Right hindlimb (tissue), 1 donor: ENCODE measurements around the gene KCNN2.

Source experiments
- DNase-seq: peaks from one replicate; pipeline ENCODE4 v3.0.0-alpha.2; 2018

The KCNN2 gene

DNA sequence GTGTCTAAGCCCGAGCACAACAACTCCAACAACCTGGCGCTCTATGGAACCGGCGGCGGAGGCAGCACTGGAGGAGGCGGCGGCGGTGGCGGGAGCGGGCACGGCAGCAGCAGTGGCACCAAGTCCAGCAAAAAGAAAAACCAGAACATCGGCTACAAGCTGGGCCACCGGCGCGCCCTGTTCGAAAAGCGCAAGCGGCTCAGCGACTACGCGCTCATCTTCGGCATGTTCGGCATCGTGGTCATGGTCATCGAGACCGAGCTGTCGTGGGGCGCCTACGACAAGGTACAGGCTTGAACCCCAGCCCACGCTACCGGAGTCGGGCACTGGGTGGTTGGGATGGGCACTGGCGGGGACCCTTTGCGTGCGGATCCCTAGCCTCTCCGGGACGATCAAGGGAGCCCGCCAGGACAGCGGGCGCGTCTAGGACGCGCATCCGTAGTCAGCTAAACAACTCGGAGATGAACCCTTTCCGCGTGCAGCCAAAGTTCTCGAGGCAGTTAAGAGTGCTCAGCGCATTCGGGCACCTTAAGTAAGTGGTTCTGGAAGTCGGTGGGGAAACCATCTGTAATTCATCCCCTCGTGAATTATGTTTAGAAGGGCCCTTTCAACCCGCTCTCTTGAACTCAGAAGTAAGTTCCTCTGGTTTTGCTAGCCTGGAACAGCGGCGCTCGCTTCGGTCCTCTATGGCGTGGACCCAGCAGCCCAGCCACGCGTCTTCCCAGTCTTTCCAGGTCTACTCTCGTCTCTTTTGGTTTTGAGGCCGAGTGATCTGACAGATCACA is 1.3 kb downstream of the KCNN2 start:
- DNase-seq = peak; percentile 18

- DNase-seq = no peak
These were observed 2.0 kb downstream of the KCNN2 start for GRCh38 chr5:114363837-114364236.

- DNase-seq = no peak
These were observed 5.2 kb downstream of the KCNN2 start for GRCh38 chr5:114367029-114367428.

DNA sequence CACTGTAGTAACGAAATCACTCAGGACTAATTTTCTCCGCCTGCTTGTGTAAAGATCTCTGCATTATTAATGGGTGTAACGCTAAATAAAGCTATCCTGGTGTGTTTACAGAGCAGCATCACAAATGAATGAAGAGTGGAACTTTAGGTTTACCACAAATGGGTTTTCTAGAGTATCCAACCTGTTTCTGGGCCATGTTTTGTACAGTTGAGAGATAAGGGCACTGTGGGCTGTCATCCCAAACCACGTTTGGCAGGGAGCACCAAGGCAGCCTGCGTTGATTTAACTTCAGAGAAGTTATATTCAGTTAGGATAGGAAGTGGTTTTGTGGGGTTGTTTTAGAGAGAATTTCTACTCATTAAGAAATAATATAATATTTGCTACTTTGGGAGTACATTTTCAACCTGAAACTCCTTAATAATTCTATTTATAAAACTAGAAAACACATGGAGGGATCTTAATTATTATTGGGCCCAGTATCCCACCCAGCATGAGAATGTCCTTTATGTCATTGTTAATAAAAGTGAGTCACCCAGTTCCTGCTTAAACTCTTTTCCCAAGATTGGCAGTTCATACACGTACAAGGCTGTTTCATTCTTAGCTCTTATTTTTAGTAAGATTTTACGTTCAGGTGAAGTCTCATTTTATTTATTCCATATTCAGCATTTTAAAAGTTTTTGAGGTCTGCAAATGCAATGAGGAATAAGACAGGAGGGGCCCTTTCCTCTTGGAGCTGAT is 8.0 kb downstream of the KCNN2 start:
- no peak for DNase-seq

- DNase-seq = no peak
These were observed 15.4 kb downstream of the KCNN2 start for GRCh38 chr5:114377050-114377844.

DNA sequence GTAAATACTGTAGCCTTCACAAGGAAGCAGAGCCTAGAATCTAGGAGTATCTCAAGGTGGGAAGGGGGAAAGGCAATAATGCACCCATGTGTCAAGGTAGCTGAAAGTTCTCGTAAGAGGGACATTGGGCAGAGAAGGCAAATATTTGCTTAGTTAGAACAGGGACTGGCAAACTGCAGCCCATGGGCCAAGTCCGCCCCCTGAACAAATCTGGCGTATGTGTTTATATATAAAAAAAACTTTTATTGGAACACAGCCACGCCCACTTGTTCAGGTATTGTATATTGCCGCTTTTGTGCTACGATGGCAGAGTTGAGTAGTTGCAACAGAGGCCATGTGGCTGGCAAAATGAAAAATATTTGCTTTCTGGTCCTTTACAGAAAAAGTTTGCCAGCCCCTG is 16.1 kb downstream of the KCNN2 start:
- DNase-seq = no peak

DNA sequence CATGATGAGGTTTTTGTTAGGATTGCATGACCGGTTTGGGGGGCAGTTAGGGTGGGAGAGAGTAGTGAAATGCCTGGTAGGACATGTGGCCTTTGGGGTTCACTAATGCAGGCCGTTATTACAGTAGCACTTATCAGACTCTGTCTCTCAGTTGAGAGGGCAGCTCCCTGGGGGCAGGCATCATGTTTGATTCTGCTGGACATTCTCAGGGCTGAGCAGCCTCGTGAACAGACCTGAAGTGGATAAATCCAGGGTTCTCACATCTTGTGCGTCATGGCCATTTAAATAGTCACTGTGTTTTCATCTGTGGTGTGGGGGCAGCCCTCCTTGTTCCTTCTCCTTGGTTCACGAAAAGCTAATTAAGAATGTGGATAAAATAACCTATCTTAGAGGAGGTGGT is 18.9 kb downstream of the KCNN2 start:
- DNase-seq = no peak

GRCh38 chr5:114387433-114387832 is 25.6 kb downstream of the KCNN2 start:
- no peak for DNase-seq

DNA sequence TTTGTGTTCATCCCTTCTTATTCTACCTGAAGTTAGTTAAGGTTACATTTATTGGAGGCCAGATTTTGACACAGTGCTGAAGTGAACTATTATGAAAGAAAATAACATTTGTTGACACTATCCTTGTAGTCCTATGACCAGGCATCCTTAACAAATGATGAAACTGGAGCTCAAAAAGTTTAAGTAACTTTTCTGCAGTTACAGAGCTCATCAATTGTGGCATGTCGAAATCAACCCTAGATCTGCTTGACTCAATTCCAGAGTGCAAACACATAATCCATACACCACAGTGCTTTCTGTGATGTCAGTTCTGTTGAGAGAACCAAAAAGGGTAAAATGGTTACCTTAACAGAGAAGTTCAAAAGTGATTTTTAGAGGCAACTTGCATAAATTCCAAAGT is 28.6 kb downstream of the KCNN2 start:
- DNase-seq = no peak

DNA sequence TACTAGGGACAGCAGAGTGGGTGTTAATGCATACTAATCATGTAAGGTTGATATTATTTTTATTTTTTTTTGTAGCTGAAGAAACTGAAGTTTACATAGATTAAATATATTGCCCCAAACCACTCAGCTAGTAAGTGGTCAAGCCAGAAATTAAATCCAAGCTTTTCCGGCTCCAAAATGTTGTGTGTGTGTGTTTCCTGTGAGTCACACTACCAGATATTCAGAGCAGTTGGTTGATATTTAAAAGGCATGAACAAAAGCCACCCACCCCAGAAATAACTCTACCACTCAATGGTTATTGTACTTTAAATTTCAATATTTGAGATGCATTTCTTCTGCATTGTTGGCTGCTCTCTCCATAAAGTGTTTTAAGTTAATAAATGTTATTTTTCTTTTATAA is 29.5 kb downstream of the KCNN2 start:
- DNase-seq = no peak

- no peak for DNase-seq
These were observed 31.3 kb downstream of the KCNN2 start for GRCh38 chr5:114393159-114393558.

- DNase-seq = no peak
These were observed 40.3 kb downstream of the KCNN2 start for GRCh38 chr5:114402206-114402605.

DNA sequence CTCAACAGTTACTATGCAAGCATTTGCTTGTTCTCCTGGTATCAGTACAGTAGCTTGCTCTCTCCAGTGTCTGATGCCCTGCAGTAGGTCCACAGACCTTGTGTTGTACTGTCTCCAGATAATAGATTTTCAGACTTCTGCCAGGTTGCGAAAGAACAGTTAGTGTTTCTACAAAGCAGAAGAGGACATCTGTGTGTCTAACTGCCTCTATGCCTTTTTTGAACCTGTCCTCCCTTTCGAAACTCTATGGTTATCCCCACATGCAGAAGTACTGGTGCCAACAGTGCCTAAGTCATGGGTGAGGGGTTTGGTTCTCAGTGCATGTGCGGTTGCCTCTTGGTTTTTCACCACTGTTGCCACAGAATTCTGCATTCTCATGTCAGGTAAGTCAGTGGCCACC is 45.9 kb downstream of the KCNN2 start:
- no peak for DNase-seq

GRCh38 chr5:114408847-114409246 is 47.0 kb downstream of the KCNN2 start:
- DNase-seq = no peak

GRCh38 chr5:114411380-114411931 is 49.6 kb downstream of the KCNN2 start:
- no peak for DNase-seq

DNA sequence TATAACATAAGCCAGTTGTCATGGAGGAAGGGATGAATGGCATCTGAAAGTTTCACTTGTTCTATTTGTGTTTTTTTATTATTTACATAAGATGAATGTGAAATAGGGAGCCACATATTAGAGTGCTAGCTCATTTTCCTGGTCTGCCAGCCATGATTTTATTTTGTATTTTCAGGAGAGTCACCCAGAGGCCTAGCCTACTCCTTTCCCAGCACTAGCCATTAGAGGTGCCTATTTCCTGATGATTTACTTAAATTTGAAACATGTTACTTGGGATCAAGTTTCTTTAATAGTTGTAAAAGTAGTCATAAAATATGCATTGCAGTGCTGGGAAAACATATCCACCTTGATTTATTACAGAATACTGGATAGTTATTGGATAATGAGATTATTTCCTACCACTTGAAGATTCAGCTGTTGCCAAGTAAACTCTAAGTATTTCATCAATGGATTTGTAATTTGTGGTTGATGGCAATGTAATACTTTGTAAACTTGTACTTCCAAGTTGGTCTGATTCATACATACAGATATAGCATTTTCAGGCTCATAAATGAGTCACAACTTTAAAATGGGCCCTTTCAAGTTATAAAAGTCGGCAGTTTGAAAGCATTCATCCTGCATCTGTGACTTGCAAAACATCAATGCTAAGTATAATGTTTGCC is 50.8 kb downstream of the KCNN2 start:
- no peak for DNase-seq

GRCh38 chr5:114415760-114416159 is 53.9 kb downstream of the KCNN2 start:
- DNase-seq = no peak

GRCh38 chr5:114416254-114416653 is 54.4 kb downstream of the KCNN2 start:
- no peak for DNase-seq

- no peak for DNase-seq
These were observed 55.6 kb downstream of the KCNN2 start for GRCh38 chr5:114417519-114417918.

DNA sequence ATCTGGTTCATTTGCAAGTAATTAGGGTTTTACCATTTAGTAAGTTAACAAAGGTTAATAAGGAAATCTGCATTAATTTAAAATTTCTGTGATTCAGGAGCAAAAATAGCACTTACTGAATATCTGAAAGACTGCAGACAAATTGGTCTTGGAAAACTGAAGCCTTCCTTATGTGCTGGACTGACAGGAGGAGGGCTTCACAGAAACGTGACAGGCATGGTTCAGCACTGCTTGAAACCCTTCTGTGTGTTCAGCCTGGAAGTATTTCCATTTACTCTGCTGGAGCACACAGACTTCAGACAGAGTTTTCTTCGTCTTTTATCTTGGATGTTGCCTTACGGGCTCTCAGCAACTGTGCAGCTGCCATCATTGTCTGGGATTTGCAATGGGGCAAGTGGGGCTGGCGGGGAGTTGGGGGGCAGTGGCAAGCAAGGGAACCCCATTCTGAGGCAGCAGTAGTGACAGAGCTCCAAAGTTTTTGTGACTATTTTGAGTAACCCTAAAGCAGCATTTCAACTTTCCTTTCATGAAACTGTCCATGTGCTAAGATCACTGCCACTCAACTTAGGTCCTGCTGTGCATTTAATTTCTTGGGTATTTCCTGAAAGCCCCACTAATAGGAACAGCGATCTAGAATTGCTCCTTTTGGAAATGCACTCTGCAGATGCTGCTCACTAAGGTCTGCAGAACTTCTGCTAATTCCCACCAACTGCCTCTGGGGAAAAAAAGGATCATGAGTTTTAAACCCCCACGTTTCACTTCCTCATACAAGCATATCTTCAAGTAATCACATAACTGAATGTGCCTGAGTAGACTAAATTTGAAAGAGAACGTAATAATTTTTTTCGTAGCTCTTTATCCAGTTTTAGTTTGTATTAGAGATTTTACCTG is 56.6 kb downstream of the KCNN2 start:
- no peak for DNase-seq

GRCh38 chr5:114419067-114419388 is 57.2 kb downstream of the KCNN2 start:
- no peak for DNase-seq

DNA sequence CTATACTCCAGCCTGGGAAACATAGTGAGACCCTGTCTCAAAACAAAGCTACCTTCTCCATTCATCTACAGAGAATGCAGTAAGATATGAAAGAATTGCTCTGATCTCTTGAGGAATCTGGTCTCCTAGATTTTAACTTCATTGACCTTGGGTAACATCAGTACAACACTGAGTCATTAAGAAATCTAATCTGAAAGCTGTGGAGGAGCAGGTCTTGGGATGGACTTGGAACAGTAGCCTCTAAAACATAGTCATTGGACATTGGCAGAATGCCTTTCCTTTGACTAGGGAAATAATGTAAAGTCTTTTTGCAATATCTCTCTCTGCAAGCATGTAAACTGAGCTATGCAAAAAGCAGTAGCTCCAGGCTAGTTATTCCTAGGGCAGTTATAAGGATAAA is 58.1 kb downstream of the KCNN2 start:
- no peak for DNase-seq
